ENCODE measurements around the gene CES3.

Gene CES3

GRCh38 chr16:67013233-67013822 is 52.3 kb downstream of the CES3 start:
- Histone ChIP-seq H3K27ac (ENCODE audit: low read depth, low read length) (no peak overlapping the region), H3K4me1 (ENCODE audit: control insufficient read depth, insufficient read depth, low read length) (peaks cover 11% of the 10 kb centered on the region; the same call in 1 of the 2 replicates), H3K4me3 (ENCODE audit: low read depth, low read length) (peak overlapping the region; percentile 51), H3K27me3 (ENCODE audit: control insufficient read depth, insufficient read depth, low read length) (peaks cover 40% of the 10 kb centered on the region), H3K9me3 (ENCODE audit: control insufficient read depth, insufficient read depth, low read depth, low read length) (no peaks in the 10 kb centered on the region), H3K9ac (ENCODE audit: low read length) (no peak overlapping the region), H3K36me3 (ENCODE audit: control insufficient read depth, insufficient read depth, low read length) (no peaks in the 10 kb centered on the region)

GRCh38 chr16:67013823-67014633 is 53.0 kb downstream of the CES3 start:
- Histone ChIP-seq H3K27ac (ENCODE audit: low read depth, low read length) (no peak overlapping the region), H3K36me3 (ENCODE audit: control insufficient read depth, insufficient read depth, low read length) (no peaks in the 10 kb centered on the region), H3K9me3 (ENCODE audit: control insufficient read depth, insufficient read depth, low read depth, low read length) (no peaks in the 10 kb centered on the region), H3K27me3 (ENCODE audit: control insufficient read depth, insufficient read depth, low read length) (peaks cover 40% of the 10 kb centered on the region), H3K9ac (ENCODE audit: low read length) (no peak overlapping the region), H3K4me1 (ENCODE audit: control insufficient read depth, insufficient read depth, low read length) (peaks cover 11% of the 10 kb centered on the region; the same call in 1 of the 2 replicates), H3K4me3 (ENCODE audit: low read depth, low read length) (peak overlapping the region; percentile 51)

GRCh38 chr16:67014634-67015312 is 53.7 kb downstream of the CES3 start:
- H3K9me3 ChIP-seq (ENCODE audit: control insufficient read depth, insufficient read depth, low read depth, low read length): no peaks in the 10 kb centered on the region
- peaks cover 40% of the 10 kb centered on the region for H3K27me3 ChIP-seq (ENCODE audit: control insufficient read depth, insufficient read depth, low read length)
- no peak overlapping the region for H3K9ac ChIP-seq (ENCODE audit: low read length)
- H3K36me3 ChIP-seq (ENCODE audit: control insufficient read depth, insufficient read depth, low read length): no peaks in the 10 kb centered on the region
- peaks cover 11% of the 10 kb centered on the region; the same call in 1 of the 2 replicates for H3K4me1 ChIP-seq (ENCODE audit: control insufficient read depth, insufficient read depth, low read length)
- H3K27ac ChIP-seq (ENCODE audit: low read depth, low read length): no peak overlapping the region
- peak overlapping the region; percentile 51 for H3K4me3 ChIP-seq (ENCODE audit: low read depth, low read length)

- Histone ChIP-seq H3K9me3 (ENCODE audit: control insufficient read depth, insufficient read depth, low read depth, low read length) (no peaks in the 10 kb centered on the region), H3K4me3 (ENCODE audit: low read depth, low read length) (no peak overlapping the region), H3K9ac (ENCODE audit: low read length) (no peak overlapping the region), H3K36me3 (ENCODE audit: control insufficient read depth, insufficient read depth, low read length) (no peaks in the 10 kb centered on the region), H3K27me3 (ENCODE audit: control insufficient read depth, insufficient read depth, low read length) (peaks cover 40% of the 10 kb centered on the region), H3K4me1 (ENCODE audit: control insufficient read depth, insufficient read depth, low read length) (peaks cover 11% of the 10 kb centered on the region; the same call in 1 of the 2 replicates), H3K27ac (ENCODE audit: low read depth, low read length) (no peak overlapping the region)
These were observed 54.3 kb downstream of the CES3 start for GRCh38 chr16:67015313-67015731.

- Histone ChIP-seq H3K36me3 (ENCODE audit: control insufficient read depth, insufficient read depth, low read length) (no peaks in the 10 kb centered on the region), H3K4me3 (ENCODE audit: low read depth, low read length) (no peak overlapping the region), H3K27me3 (ENCODE audit: control insufficient read depth, insufficient read depth, low read length) (peaks cover 40% of the 10 kb centered on the region), H3K9me3 (ENCODE audit: control insufficient read depth, insufficient read depth, low read depth, low read length) (no peaks in the 10 kb centered on the region), H3K4me1 (ENCODE audit: control insufficient read depth, insufficient read depth, low read length) (peaks cover 11% of the 10 kb centered on the region; the same call in 1 of the 2 replicates), H3K27ac (ENCODE audit: low read depth, low read length) (no peak overlapping the region), H3K9ac (ENCODE audit: low read length) (no peak overlapping the region)
These were observed 55.1 kb downstream of the CES3 start for GRCh38 chr16:67016143-67016542.

GRCh38 chr16:67016681-67017420 is 55.8 kb downstream of the CES3 start:
- H3K9ac ChIP-seq (ENCODE audit: low read length): no peak overlapping the region
- peaks cover 40% of the 10 kb centered on the region for H3K27me3 ChIP-seq (ENCODE audit: control insufficient read depth, insufficient read depth, low read length)
- H3K36me3 ChIP-seq (ENCODE audit: control insufficient read depth, insufficient read depth, low read length): no peaks in the 10 kb centered on the region
- H3K9me3 ChIP-seq (ENCODE audit: control insufficient read depth, insufficient read depth, low read depth, low read length): no peaks in the 10 kb centered on the region
- H3K4me1 ChIP-seq (ENCODE audit: control insufficient read depth, insufficient read depth, low read length): peaks cover 11% of the 10 kb centered on the region; the same call in 1 of the 2 replicates
- no peak overlapping the region for H3K4me3 ChIP-seq (ENCODE audit: low read depth, low read length)
- no peak overlapping the region for H3K27ac ChIP-seq (ENCODE audit: low read depth, low read length)

- no peak overlapping the region for H3K9ac ChIP-seq (ENCODE audit: low read length)
- H3K4me3 ChIP-seq (ENCODE audit: low read depth, low read length): no peak overlapping the region
- H3K4me1 ChIP-seq (ENCODE audit: control insufficient read depth, insufficient read depth, low read length): peaks cover 11% of the 10 kb centered on the region; the same call in 1 of the 2 replicates
- no peaks in the 10 kb centered on the region for H3K36me3 ChIP-seq (ENCODE audit: control insufficient read depth, insufficient read depth, low read length)
- H3K27ac ChIP-seq (ENCODE audit: low read depth, low read length): no peak overlapping the region
- no peaks in the 10 kb centered on the region for H3K9me3 ChIP-seq (ENCODE audit: control insufficient read depth, insufficient read depth, low read depth, low read length)
- peaks cover 40% of the 10 kb centered on the region for H3K27me3 ChIP-seq (ENCODE audit: control insufficient read depth, insufficient read depth, low read length)
These were observed 56.3 kb downstream of the CES3 start for GRCh38 chr16:67017421-67017750.

- Histone ChIP-seq H3K27ac (ENCODE audit: low read depth, low read length) (no peak overlapping the region), H3K27me3 (ENCODE audit: control insufficient read depth, insufficient read depth, low read length) (peaks cover 36% of the 10 kb centered on the region), H3K36me3 (ENCODE audit: control insufficient read depth, insufficient read depth, low read length) (no peaks in the 10 kb centered on the region), H3K9me3 (ENCODE audit: control insufficient read depth, insufficient read depth, low read depth, low read length) (no peaks in the 10 kb centered on the region), H3K4me1 (ENCODE audit: control insufficient read depth, insufficient read depth, low read length) (peaks cover 11% of the 10 kb centered on the region; the same call in 1 of the 2 replicates), H3K9ac (ENCODE audit: low read length) (no peak overlapping the region), H3K4me3 (ENCODE audit: low read depth, low read length) (no peak overlapping the region)
These were observed 56.9 kb downstream of the CES3 start for GRCh38 chr16:67017810-67018488.

GRCh38 chr16:67019171-67019570 is 58.1 kb downstream of the CES3 start:
- H3K9me3 ChIP-seq (ENCODE audit: control insufficient read depth, insufficient read depth, low read depth, low read length): no peaks in the 10 kb centered on the region
- no peak overlapping the region for H3K27ac ChIP-seq (ENCODE audit: low read depth, low read length)
- peaks cover 4% of the 10 kb centered on the region; the same call in 1 of the 2 replicates for H3K4me1 ChIP-seq (ENCODE audit: control insufficient read depth, insufficient read depth, low read length)
- H3K4me3 ChIP-seq (ENCODE audit: low read depth, low read length): no peak overlapping the region
- H3K36me3 ChIP-seq (ENCODE audit: control insufficient read depth, insufficient read depth, low read length): no peaks in the 10 kb centered on the region
- H3K9ac ChIP-seq (ENCODE audit: low read length): no peak overlapping the region
- H3K27me3 ChIP-seq (ENCODE audit: control insufficient read depth, insufficient read depth, low read length): peaks cover 24% of the 10 kb centered on the region

- Histone ChIP-seq H3K4me1 (ENCODE audit: control insufficient read depth, insufficient read depth, low read length) (no peaks in the 10 kb centered on the region), H3K4me3 (ENCODE audit: low read depth, low read length) (no peak overlapping the region), H3K9me3 (ENCODE audit: control insufficient read depth, insufficient read depth, low read depth, low read length) (no peaks in the 10 kb centered on the region), H3K9ac (ENCODE audit: low read length) (no peak overlapping the region), H3K27me3 (ENCODE audit: control insufficient read depth, insufficient read depth, low read length) (peaks cover 5% of the 10 kb centered on the region; the same call in 1 of the 2 replicates), H3K36me3 (ENCODE audit: control insufficient read depth, insufficient read depth, low read length) (no peaks in the 10 kb centered on the region), H3K27ac (ENCODE audit: low read depth, low read length) (no peak overlapping the region)
These were observed 60.3 kb downstream of the CES3 start for GRCh38 chr16:67021321-67021720.

Data from HUES6 (cell line).